Measurements from ENCODE around the gene CRLF1.

- TF ChIP-seq CTCF (IDR thresholded peaks at IDR 0.05): no peak
- TF ChIP-seq EZH2 (IDR thresholded peaks at IDR 0.05; ENCODE audit: borderline replicate concordance, insufficient read depth, low read depth, low read length, poor library complexity, severe bottlenecking): no peak
Observed at GRCh38 chr19:18626906-18627305, 20.3 kb upstream of the CRLF1 start.

Data from B cell (primary cell).